NCI-H69 (cell line): Measurements from ENCODE around the gene XCL2.
"Not testable (repeated sequence)": the region's sequence is repeated elsewhere in the genome, so short reads cannot be mapped to it uniquely, and the experiment has no call there.

Source experiments
- DNase-seq: peaks from one replicate; lab custom pipeline; 2025; lab: John Stamatoyannopoulos, UW

Gene XCL2

GRCh38 chr1:168543840-168544498, at the start of gene XCL2:
Gene XCL2 (minus strand): TSS chr1:168543997. CDS start chr1:168543964, 33 bp downstream.
- DNase-seq = not testable (repeated sequence)

- no peak for DNase-seq
Measured at GRCh38 chr1:168591641-168592250, 47.9 kb upstream of the XCL2 start.

GRCh38 chr1:168591066-168591465, 47.3 kb upstream of the XCL2 start:
- DNase-seq = no peak

GRCh38 chr1:168589167-168589566, 45.4 kb upstream of the XCL2 start:
- DNase-seq = no peak

GRCh38 chr1:168585937-168586336, 42.1 kb upstream of the XCL2 start:
- DNase-seq = no peak

- DNase-seq = peak; percentile 4
Measured at GRCh38 chr1:168585191-168585590, 41.4 kb upstream of the XCL2 start.

- no peak for DNase-seq
Measured at GRCh38 chr1:168583571-168583970, 39.8 kb upstream of the XCL2 start.

- DNase-seq = no peak
Measured at GRCh38 chr1:168582688-168583336, 39.0 kb upstream of the XCL2 start.

GRCh38 chr1:168581817-168582572, 38.2 kb upstream of the XCL2 start:
- no peak for DNase-seq

GRCh38 chr1:168580991-168581390, 37.2 kb upstream of the XCL2 start:
- not testable (repeated sequence) for DNase-seq

- DNase-seq = not testable (repeated sequence)
Measured at GRCh38 chr1:168580290-168580689, 36.5 kb upstream of the XCL2 start.

GRCh38 chr1:168578531-168579185, 34.9 kb upstream of the XCL2 start:
- not testable (repeated sequence) for DNase-seq

- not testable (repeated sequence) for DNase-seq
Measured at GRCh38 chr1:168576245-168576688, 32.5 kb upstream of the XCL2 start, which contains the start of gene XCL1. Gene XCL1 (plus strand): TSS chr1:168576605. CDS start chr1:168576638, 33 bp downstream.

GRCh38 chr1:168574234-168574633, 30.4 kb upstream of the XCL2 start:
- DNase-seq = peak; percentile 66

- DNase-seq = no peak
Measured at GRCh38 chr1:168572633-168573032, 28.8 kb upstream of the XCL2 start.

GRCh38 chr1:168570652-168571051, 26.9 kb upstream of the XCL2 start:
- DNase-seq = no peak

GRCh38 chr1:168568346-168568745, 24.5 kb upstream of the XCL2 start:
- DNase-seq = no peak

GRCh38 chr1:168567568-168567967, 23.8 kb upstream of the XCL2 start:
- no peak for DNase-seq

GRCh38 chr1:168567007-168567406, 23.2 kb upstream of the XCL2 start:
- DNase-seq = no peak

- DNase-seq = no peak
Measured at GRCh38 chr1:168565825-168566224, 22.0 kb upstream of the XCL2 start.

GRCh38 chr1:168561989-168562388, 18.2 kb upstream of the XCL2 start:
- no peak for DNase-seq

- no peak for DNase-seq
Measured at GRCh38 chr1:168560370-168560769, 16.6 kb upstream of the XCL2 start.
